NT2/D1 (cell line): ENCODE measurements around the gene COPRS.
"Not testable (repeated sequence)": the region's sequence is repeated elsewhere in the genome, so short reads cannot be mapped to it uniquely, and the experiment has no call there.

Experiments used
- DNase-seq: peaks from one replicate; pipeline ENCODE4 v3.0.0-alpha.2; 2011; ENCODE audit warnings: low read depth, low spot score
- H3K27me3 ChIP-seq: 2 replicates; pipeline ENCODE4 v1.6.0; 2011; ENCODE audit warnings: mild to moderate bottlenecking; ENCODE audit not compliant: insufficient read length, insufficient read depth
- H3K36me3 ChIP-seq: 2 replicates; pipeline ENCODE4 v1.6.1; 2011; ENCODE audit warnings: mild to moderate bottlenecking, low read length, mixed read lengths; ENCODE audit not compliant: insufficient read depth, insufficient read length
- H3K4me1 ChIP-seq: 2 replicates; pipeline ENCODE4 v1.5.1; 2011; ENCODE audit not compliant: insufficient read depth, insufficient read length
- H3K4me3 ChIP-seq: 2 replicates; pipeline ENCODE4 v1.5.1; 2011; ENCODE audit warnings: low read depth; ENCODE audit not compliant: insufficient read length
- H3K9ac ChIP-seq: 2 replicates; pipeline ENCODE4 v1.6.0; 2011; ENCODE audit warnings: low read depth; ENCODE audit not compliant: insufficient read length
- H3K9me3 ChIP-seq: 2 replicates; pipeline ENCODE4 v1.5.1; 2011; ENCODE audit warnings: mild to moderate bottlenecking, low read length; ENCODE audit not compliant: insufficient read depth
- SUZ12 ChIP-seq: IDR thresholded peaks from 2 replicates; pipeline ENCODE4 v1.6.1; 2011; ENCODE audit not compliant: insufficient read length, insufficient read depth; ENCODE audit errors: extremely low read depth
- YY1 ChIP-seq: IDR thresholded peaks from 2 replicates; pipeline ENCODE4 v1.6.1; 2011; ENCODE audit not compliant: insufficient read length, insufficient read depth
- ZNF274 ChIP-seq: IDR thresholded peaks from 2 replicates; pipeline ENCODE4 v1.6.1; 2011; ENCODE audit warnings: mild to moderate bottlenecking, low read depth, low read length

The COPRS gene

DNA sequence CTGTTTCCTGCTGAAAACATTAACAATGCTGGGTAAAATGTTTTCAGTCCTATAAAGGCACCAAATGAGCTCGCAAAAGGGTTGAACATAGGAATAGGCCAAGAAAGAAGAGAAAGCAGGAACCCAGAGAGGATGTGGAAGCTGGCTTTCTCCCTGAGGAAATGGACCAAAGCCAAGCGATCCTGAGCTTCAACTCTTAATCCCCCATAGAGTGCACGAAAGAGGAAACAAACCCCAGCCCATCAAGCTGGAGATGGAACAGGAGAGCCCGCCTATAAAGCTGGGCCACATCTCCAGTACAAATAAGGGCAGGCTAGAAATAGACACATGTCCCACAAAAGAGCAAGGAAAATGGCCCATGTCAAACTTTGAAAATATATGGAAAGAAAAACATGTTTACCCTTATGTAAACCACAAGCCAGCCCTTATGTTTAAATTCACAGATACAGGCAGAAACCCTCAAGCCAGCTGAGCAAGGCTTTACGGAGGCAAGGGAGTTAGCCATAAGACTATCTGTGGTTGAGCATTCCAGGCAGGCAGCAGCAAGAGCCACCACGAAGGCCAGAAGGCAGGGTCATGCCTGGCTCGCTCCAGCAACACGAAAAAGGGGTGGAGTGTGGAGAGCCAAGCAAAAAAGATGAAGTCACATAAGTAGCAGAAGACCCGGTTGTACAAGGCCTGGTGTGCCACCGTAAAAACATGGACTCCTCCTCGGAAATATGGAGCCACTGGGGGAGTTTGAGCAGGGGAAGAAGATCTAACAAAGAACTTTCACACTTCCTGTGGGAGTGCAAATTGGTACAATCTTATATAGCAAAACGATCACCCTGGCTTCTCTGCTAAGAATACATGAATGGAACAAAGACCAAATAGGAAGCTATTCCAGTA is 27.8 kb downstream of the COPRS start:
- no peak for DNase-seq
- TF ChIP-seq YY1 (no peak), SUZ12 (no peak), ZNF274 (no peak)

DNA sequence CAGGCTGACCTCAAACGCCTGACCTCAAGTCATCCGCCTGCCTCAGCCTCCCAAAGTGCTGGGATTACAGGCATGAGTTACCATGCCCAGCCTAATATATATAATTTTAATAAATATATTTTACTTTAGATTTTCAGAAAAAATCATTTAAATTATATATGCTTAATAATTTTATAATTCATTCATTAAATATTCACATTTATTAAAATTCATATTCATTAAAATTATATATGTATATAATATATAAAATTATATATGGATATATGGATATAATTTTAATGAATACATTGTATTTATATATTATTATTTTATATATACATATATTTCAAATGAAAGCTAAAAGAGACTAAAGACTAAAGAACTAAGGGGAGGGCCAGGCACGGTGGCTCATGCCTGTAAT is 29.4 kb downstream of the COPRS start:
- Histone ChIP-seq H3K4me1 (no peaks in the 10 kb centered on the region), H3K9me3 (no peaks in the 10 kb centered on the region), H3K27me3 (no peaks in the 10 kb centered on the region), H3K4me3 (no peak overlapping the region), H3K9ac (no peak overlapping the region), H3K36me3 (no peaks in the 10 kb centered on the region)
- no peak for DNase-seq
- no peak for TF ChIP-seq YY1
- no peak for TF ChIP-seq ZNF274
- TF ChIP-seq SUZ12, result no peak

More for the DNA sequence above, 27.8 kb downstream of the COPRS start:
- Histone ChIP-seq H3K36me3 (no peaks in the 10 kb centered on the region), H3K4me3 (no peak overlapping the region), H3K27me3 (no peaks in the 10 kb centered on the region), H3K4me1 (no peaks in the 10 kb centered on the region), H3K9ac (no peak overlapping the region), H3K9me3 (no peaks in the 10 kb centered on the region)

DNA sequence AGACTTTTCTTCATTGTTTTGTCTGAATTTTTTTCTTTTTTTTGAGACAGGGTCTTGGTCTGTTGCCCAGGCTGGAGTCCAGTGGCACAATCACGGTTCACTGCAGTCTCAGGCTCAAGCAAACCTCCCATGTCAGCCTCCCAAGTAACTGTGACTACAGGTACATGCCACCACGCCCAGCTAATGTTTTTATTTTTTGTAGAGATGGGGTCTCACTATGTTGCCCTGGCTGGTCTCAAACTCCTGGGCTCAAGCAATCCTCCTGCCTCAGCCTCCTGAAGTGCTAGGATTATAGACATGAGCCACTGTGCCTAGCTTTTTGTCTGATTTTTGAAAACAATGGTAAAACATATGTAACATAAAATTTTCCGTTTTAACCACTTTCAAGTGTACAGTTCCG is 30.1 kb downstream of the COPRS start:
- H3K9ac ChIP-seq, H3K4me3 ChIP-seq, H3K27me3 ChIP-seq, H3K9me3 ChIP-seq, DNase-seq, H3K36me3 ChIP-seq, H3K4me1 ChIP-seq: not testable (repeated sequence)

DNA sequence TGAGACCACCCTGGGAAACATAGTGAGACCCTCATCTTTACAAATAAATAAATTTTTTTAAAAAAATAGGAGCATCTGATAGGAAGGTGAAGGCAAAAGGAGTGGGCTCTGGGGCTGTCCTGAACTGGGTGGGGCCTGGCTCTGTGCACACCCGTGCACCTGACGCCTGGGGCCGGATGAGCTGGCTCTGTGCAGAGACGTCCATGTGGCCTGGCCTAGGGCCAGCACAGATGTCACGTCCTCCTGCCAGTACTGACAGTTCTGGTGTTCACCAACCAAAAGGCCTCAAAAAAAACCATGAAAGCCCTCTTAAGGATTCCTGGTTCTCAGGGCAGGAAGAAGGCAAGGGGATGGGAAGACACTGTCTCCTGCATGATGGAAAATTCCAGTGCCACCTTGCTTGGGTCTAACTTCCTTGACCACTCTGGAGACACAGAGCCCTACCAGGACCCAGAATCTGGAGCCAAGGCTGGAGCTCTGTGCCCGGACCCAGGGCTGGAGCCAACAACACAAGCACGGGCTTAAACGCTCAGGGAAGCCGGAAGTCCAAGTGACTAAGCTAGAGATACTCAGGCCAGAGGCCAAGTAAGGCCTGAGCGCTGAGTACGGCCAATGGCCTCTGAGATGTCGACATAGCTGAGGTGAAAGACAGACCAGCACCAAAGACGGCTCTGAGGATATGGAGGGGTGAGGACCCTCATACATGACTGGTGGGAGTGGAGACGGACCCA is 32.9 kb downstream of the COPRS start:
- H3K4me1 ChIP-seq, result no peaks in the 10 kb centered on the region
- DNase-seq, result no peak
- no peaks in the 10 kb centered on the region for H3K9me3 ChIP-seq
- no peaks in the 10 kb centered on the region for H3K27me3 ChIP-seq
- TF ChIP-seq ZNF274 (no peak), SUZ12 (no peak), YY1 (no peak)
- H3K4me3 ChIP-seq, result no peak overlapping the region
- no peaks in the 10 kb centered on the region for H3K36me3 ChIP-seq
- no peak overlapping the region for H3K9ac ChIP-seq

DNA sequence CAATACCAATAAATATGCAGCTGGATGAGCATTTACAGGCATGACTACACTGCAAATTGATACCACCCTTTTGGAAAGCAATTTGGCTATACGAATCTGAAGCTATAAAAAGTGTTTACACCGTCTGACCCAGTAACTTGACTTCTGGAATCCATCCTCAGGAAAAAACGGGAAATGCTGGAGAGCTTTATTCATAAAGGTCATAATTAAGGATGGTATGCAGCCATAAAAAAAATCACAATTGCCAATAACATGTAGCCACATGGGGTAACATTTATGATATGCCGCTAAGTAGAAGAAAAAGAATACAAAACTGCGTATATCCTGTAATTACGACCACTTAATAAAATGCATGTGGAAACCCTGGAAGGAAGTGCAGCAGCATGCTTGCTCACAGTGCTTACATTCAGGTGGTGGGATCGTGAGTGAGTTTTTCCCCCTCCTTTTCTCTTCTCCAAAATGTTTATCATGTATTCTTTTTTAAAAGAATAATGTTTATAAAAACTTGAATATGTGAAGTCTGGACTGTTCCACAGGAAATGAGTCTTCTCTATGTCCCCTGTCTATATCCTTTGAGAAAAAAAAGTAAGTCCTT is 34.2 kb downstream of the COPRS start:
- DNase-seq, result no peak
- no peak overlapping the region for H3K4me3 ChIP-seq
- H3K27me3 ChIP-seq, result no peaks in the 10 kb centered on the region
- H3K4me1 ChIP-seq, result no peaks in the 10 kb centered on the region
- TF ChIP-seq SUZ12 (no peak), YY1 (no peak)
- no peak overlapping the region for H3K9ac ChIP-seq
- no peaks in the 10 kb centered on the region for H3K36me3 ChIP-seq
- H3K9me3 ChIP-seq, result no peaks in the 10 kb centered on the region

DNA sequence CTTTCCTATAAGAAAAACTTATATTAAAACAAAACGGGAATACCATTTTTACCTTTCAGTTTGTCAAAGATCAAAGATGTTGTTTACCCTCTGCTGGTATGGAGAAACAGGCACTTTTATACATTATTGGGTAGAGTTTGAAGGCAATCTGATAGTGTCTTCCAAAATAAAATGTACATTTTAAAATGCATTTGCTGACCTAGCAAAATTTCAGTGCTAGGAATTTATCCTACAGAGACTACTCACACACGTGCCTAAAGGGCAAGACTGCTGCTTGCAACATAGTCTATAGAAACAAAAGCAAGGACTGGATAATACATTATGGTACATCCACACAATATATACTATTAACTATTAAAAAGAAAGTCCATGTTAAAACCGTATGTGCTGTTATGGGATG is 36.0 kb downstream of the COPRS start:
- H3K9me3 ChIP-seq, result no peaks in the 10 kb centered on the region
- no peaks in the 10 kb centered on the region for H3K4me1 ChIP-seq
- DNase-seq, result no peak
- TF ChIP-seq ZNF274 (no peak), SUZ12 (no peak), YY1 (no peak)
- no peaks in the 10 kb centered on the region for H3K27me3 ChIP-seq
- no peaks in the 10 kb centered on the region for H3K36me3 ChIP-seq
- H3K4me3 ChIP-seq, result no peak overlapping the region
- no peak overlapping the region for H3K9ac ChIP-seq
